Skeletal muscle tissue (tissue), 4 donors: ENCODE measurements around the gene FHOD1. TPM values are rescaled to one million over a fixed set of nuclear protein-coding genes. Genes with fewer than 3 reads are reported as not detected.

ENCODE experiments used
- H3K27ac ChIP-seq: one replicate; pipeline ENCODE4 v1.7.0; 2013; ENCODE audit warnings: mild to moderate bottlenecking, low read depth, low read length, inconsistent platforms
- H3K27me3 ChIP-seq, 3 donors: one replicate each; pipeline ENCODE4 v1.7.0; 2013; ENCODE audit warnings: low read length in 3 of 3; ENCODE audit not compliant: control insufficient read depth in 3 of 3, insufficient read depth in 3 of 3
- H3K36me3 ChIP-seq, 3 donors: one replicate each; pipeline ENCODE4 v1.7.0; 2013; ENCODE audit warnings: low read length in 3 of 3; ENCODE audit not compliant: control insufficient read depth in 3 of 3, insufficient read depth in 3 of 3
- H3K4me1 ChIP-seq, 3 donors: one replicate each; pipeline ENCODE4 v1.7.0; 2013; ENCODE audit warnings: low read length in 3 of 3, mild to moderate bottlenecking in 3 of 3; ENCODE audit not compliant: control insufficient read depth in 3 of 3, insufficient read depth in 3 of 3
- H3K4me3 ChIP-seq, 3 donors: one replicate each; pipeline ENCODE4 v1.7.0; 2013; ENCODE audit warnings: low read length in 3 of 3
- H3K9ac ChIP-seq, 3 donors: one replicate each; pipeline ENCODE4 v1.7.0; 2013; ENCODE audit warnings: low read length in 3 of 3, mild to moderate bottlenecking in 3 of 3, moderate library complexity in 2 of 3, low read depth in 1 of 3
- H3K9me3 ChIP-seq, 3 donors: one replicate each; pipeline ENCODE4 v1.7.0; 2013; ENCODE audit warnings: low read length in 3 of 3; ENCODE audit not compliant: control insufficient read depth in 3 of 3
- total RNA-seq: library from RNA; depleted of rRNA; stranded (reverse); fragments of >200 nt; gene quantifications from one replicate; pipeline ENCODE4 v1.2.3, GENCODE V29; 2014
- donor health status: Osteomylitis.

Gene FHOD1
- total RNA-seq, 1 donor from 2014 or later: 5.2 TPM

- Histone ChIP-seq H3K9ac (peak overlapping the region; percentile 89 to 95 (median 93)), H3K4me1 (peaks cover 25 to 48% (median 44%) of the 10 kb centered on the region in 3 donors), H3K36me3 (peaks cover 42 to 55% (median 48%) of the 10 kb centered on the region in 3 donors), H3K27ac (peak overlapping the region; percentile 81), H3K9me3 (no peaks in the 10 kb centered on the region), H3K27me3 (no peaks in the 10 kb centered on the region), H3K4me3 (peak overlapping the region; percentile 96 to 98 (median 98))
These were observed 19.7 kb downstream of the FHOD1 start for GRCh38 chr16:67227567-67227921.

DNA sequence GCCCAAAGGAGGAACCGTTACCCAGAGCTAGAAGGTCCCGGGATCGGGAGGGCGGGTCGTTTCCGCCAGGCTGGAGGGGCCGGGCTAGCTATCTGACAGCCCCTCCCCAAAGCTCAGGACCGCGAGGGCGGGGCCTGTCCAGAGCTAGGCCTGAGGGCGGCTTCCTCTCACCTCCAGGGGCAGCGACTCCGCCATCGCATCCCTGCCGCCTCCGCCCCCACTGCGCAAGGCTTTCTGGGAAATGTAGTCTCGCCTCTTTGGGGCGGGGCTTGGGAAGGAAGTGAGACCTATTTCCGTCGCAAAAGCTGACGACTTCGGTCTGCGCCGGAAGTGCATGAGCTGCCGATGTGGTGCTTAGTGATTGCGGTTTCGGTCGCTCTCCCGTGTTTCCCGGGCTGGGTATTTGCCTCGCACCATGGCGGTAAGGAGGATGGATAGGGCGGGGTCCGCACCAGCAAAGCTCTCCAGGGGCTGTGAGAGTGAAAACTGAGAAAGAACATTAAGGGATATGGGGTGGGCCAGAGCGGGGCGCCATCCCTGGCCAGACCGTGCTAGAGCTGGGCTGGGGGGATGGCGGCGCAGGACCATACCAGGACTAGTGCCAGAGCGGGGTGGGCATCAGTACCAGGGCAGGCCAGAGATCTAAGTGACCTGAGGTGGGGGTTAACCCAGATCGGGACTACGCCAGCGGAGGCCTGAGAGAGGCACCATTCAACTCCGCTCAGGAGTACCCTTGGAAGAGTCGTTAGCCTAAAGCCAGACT, 20.3 kb downstream of the FHOD1 start, which contains the start of gene TMEM208:
Gene TMEM208 (plus strand): TSS at position 327 of the 763 bp plus-strand sequence. CDS start 89 bp downstream, at position 416.
- Histone ChIP-seq H3K27ac (peak within 1 kb of the TSS; percentile 81), H3K9ac (peak within 1 kb of the TSS; percentile 89 to 95 (median 93)), H3K4me3 (peak within 1 kb of the TSS; percentile 96 to 98 (median 98)), H3K9me3 (no peaks in the 10 kb centered on the region), H3K27me3 (no peaks in the 10 kb centered on the region), H3K4me1 (peaks cover 25 to 48% (median 44%) of the 10 kb centered on the region in 3 donors), H3K36me3 (peaks cover 41 to 52% (median 45%) of the 10 kb centered on the region in 3 donors)

DNA sequence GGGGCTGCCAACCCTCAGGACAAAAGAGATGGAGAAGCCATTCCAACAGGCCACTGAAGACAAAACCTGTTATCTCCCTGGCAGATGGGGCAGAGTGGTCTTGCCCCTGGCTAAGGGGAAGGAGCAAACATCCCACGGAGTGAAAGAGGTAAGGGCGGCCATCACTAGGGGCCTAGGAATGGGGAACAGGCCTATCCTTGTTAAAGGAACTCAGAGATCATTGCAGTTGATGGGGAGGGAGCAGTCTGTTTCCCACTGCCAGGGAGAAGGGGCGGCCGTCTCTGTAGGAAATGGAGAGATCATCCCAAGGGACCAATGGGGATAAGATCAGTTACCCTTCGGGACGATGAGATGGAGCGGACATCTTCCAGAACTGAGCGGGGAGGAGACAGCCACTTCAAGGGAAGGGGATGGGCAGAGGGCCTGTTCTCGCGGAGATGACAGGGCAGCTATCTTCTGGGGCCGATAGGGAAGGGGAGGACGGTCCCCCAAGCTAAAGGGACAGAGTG, 20.9 kb downstream of the FHOD1 start:
- Histone ChIP-seq H3K36me3 (peaks cover 35 to 46% (median 39%) of the 10 kb centered on the region in 3 donors), H3K9ac (peak overlapping the region; percentile 89 to 95 (median 93)), H3K27ac (peak overlapping the region; percentile 81), H3K4me3 (peak overlapping the region; percentile 96 to 98 (median 98)), H3K27me3 (no peaks in the 10 kb centered on the region), H3K9me3 (no peaks in the 10 kb centered on the region), H3K4me1 (peaks cover 25 to 46% (median 39%) of the 10 kb centered on the region in 3 donors)

GRCh38 chr16:67223992-67224391, 23.3 kb downstream of the FHOD1 start:
- Histone ChIP-seq H3K36me3 (peaks cover 15 to 25% (median 15%) of the 10 kb centered on the region in 3 donors), H3K4me1 (peaks cover 23 to 33% (median 31%) of the 10 kb centered on the region in 3 donors), H3K27me3 (no peaks in the 10 kb centered on the region), H3K9me3 (no peaks in the 10 kb centered on the region), H3K27ac (no peak overlapping the region), H3K9ac (no peak overlapping the region), H3K4me3 (no peak overlapping the region)

DNA sequence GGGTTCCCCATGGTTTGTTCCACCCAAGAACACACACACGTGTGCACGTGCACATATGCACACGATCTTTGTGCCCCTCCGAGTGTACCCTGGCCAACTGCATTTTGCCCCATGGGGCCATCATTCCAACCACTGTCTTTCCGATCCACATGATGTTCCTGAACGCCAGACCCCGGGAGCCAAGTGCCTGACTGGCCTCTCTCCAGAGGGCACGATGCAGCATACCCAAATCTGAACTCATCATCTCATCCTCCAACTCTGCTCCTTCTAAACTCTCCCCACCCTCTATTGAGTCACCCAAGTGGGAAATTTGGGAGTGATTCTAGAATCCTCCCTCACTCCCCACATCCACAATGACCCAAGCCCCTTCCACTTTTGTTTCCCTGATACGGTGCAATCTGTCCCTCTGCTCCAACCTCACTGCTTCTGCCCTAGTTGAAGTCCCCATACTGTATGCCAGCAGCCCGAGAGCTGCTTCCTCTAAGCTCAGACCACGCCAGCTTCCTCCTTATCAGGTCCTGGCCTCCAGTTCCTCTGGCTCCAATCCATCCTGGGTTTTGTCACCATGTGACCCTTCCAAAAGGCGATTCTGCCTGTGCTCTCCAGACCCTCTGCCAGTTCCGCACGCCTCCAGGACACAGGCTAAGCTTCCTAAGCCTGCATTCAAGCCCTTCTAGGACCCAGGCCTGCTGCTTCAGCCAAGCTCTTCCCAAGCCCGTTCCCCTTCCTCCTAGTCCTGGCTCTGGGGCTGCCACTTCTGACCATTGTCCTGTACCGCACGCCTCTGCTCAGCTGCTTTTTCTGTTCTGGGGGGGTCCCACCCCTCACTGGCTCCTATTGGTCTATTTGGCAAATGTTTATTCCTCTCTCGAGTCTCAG, 30.4 kb downstream of the FHOD1 start:
- Histone ChIP-seq H3K9me3 (no peaks in the 10 kb centered on the region), H3K27me3 (no peaks in the 10 kb centered on the region), H3K9ac (peak overlapping the region in 1 of 3 donors; percentile 9), H3K4me1 (peaks cover 26 to 44% (median 36%) of the 10 kb centered on the region in 3 donors), H3K27ac (no peak overlapping the region), H3K4me3 (peak overlapping the region in 1 of 3 donors; percentile 22), H3K36me3 (peaks cover 2 to 7% (median 3%) of the 10 kb centered on the region in 3 donors)

DNA sequence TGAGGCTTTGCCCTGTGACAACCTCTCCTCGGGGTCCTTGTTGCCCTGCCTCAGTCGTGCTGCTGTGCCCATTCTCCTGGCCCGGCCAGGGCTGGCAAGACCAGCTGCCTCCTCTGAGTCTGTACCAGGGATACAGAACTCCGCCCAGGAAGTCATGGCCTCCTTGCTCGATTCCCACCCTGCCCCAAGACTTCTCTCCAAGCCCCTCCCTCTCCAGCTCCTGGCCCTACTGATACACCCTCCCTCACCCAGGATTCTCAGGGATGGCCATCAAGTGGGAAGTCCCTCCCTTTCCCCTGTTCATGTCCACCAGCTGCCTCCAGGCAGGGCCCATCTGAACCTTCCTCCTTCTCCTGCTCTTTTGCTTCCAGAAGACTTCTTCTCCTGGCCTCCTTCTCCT, 31.6 kb downstream of the FHOD1 start:
- Histone ChIP-seq H3K4me3 (no peak overlapping the region), H3K9me3 (no peaks in the 10 kb centered on the region), H3K36me3 (peaks cover 2 to 11% (median 3%) of the 10 kb centered on the region in 3 donors), H3K9ac (no peak overlapping the region), H3K4me1 (peaks cover 28 to 47% (median 40%) of the 10 kb centered on the region in 3 donors), H3K27me3 (no peaks in the 10 kb centered on the region), H3K27ac (no peak overlapping the region)

- no peak overlapping the region for H3K27ac ChIP-seq
- H3K36me3 ChIP-seq: peaks cover 0 to 7% (median 2%) of the 10 kb centered on the region in 3 donors
- no peaks in the 10 kb centered on the region for H3K9me3 ChIP-seq
- H3K9ac ChIP-seq: peak overlapping the region in 1 of 3 donors; percentile 25
- H3K4me1 ChIP-seq: peaks cover 46 to 70% (median 57%) of the 10 kb centered on the region in 3 donors
- H3K27me3 ChIP-seq: no peaks in the 10 kb centered on the region
- H3K4me3 ChIP-seq: no peak overlapping the region
These were observed 33.9 kb downstream of the FHOD1 start for GRCh38 chr16:67213197-67214019.

DNA sequence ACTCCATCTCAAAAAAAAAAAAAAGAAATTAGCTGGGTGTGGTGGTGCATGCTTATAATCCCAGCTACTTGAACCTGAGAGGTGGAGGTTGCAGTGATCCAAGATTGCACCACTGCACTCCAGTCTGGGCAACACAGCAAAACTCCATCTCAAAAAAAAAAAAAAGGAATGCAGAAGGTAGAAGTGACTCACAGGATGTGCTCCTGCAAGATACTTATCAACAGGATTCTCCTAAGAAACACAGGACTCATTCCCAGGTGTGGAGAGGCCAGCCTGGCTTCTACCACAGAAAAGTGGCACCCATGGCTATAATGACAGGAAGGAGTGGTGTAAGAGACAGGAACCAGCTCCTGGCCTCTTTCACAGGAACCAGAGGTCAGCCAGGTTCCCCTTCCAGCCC, 34.5 kb downstream of the FHOD1 start:
- H3K36me3 ChIP-seq: peaks cover 0 to 7% (median 2%) of the 10 kb centered on the region in 3 donors
- H3K27me3 ChIP-seq: no peaks in the 10 kb centered on the region
- no peak overlapping the region for H3K4me3 ChIP-seq
- H3K9me3 ChIP-seq: no peaks in the 10 kb centered on the region
- peaks cover 48 to 76% (median 63%) of the 10 kb centered on the region in 3 donors for H3K4me1 ChIP-seq
- no peak overlapping the region for H3K27ac ChIP-seq
- no peak overlapping the region for H3K9ac ChIP-seq

DNA sequence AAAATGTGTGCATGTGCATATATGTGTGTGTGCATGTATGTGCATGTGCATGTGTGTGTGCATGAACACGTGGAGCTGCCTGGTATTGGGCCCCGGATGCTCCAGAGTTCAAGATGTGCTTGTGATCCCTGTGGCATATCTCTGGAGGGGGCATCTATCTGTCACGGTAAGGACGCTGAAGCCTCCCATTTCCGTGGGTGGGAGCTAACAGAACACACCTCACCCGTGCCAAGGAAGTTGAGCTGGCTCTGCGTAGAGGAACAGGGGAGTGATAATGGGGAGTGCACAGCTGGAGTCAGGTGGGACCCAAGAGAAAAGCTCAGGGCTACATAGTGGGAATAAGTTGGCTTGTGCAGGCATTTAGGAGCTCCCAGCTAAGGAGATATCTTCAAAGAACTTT, 35.6 kb downstream of the FHOD1 start:
- Histone ChIP-seq H3K27me3 (no peaks in the 10 kb centered on the region), H3K9me3 (no peaks in the 10 kb centered on the region), H3K4me3 (no peak overlapping the region), H3K27ac (no peak overlapping the region), H3K4me1 (peaks cover 50 to 77% (median 64%) of the 10 kb centered on the region in 3 donors), H3K36me3 (peaks cover 0 to 4% (median 0%) of the 10 kb centered on the region in 3 donors), H3K9ac (no peak overlapping the region)
